CD4-positive, alpha-beta T cell (primary cell): ENCODE measurements around the gene BCCIP. TPM values are rescaled to one million over a fixed set of nuclear protein-coding genes. Genes with fewer than 3 reads are reported as not detected.

Source experiments
- ATAC-seq: fragments of 200-7000 bp; cut with Tn5 transposase; one replicate; pipeline ENCODE4 v1.10.0; 2022; ENCODE audit warnings: mild to moderate bottlenecking; ENCODE audit not compliant: poor library complexity
- CTCF ChIA-PET: fragments of 350-600 bp; sonication (Branson Sonifier 250); formaldehyde crosslinking; loops from one replicate; lab custom pipeline; 2021; ENCODE audit warnings: antibody characterized with exemption, inconsistent platforms; lab: Charles Lee
- POLR2A ChIA-PET: fragments of 350-600 bp; sonication (Branson Sonifier 250); formaldehyde crosslinking; loops from one replicate; lab custom pipeline; 2021; ENCODE audit warnings: antibody characterized with exemption, inconsistent platforms; lab: Charles Lee
- DNase-seq, 14 experiments: peaks; one replicate each; pipeline ENCODE4 v3.0.0-alpha.2; 2013 to 2020; ENCODE audit warnings: mixed read lengths in 2 of 14
- H3K27ac ChIP-seq, 2 donors: one replicate each; pipeline versions ENCODE4 v1.5.1 to v1.7.0; 2013; ENCODE audit warnings: low read length in 2 of 2, low read depth in 1 of 2, mild to moderate bottlenecking in 1 of 2
- H3K27me3 ChIP-seq, 2 experiments: 1 replicate in 1 of 2; 2 replicates in 1 of 2; pipeline versions ENCODE4 v1.6.1 to v1.7.0; 2013; ENCODE audit warnings: low read length in 2 of 2, control low read depth in 1 of 2, mild to moderate bottlenecking in 1 of 2, moderate library complexity in 1 of 2; ENCODE audit not compliant: insufficient read depth in 2 of 2, control insufficient read depth in 1 of 2
- H3K36me3 ChIP-seq: one replicate; pipeline ENCODE4 v1.6.1; 2013; ENCODE audit warnings: low read length, control low read depth; ENCODE audit not compliant: insufficient read depth
- H3K4me1 ChIP-seq: one replicate; pipeline ENCODE4 v1.6.1; 2013; ENCODE audit warnings: low read length, control low read depth; ENCODE audit not compliant: insufficient read depth
- H3K4me3 ChIP-seq: one replicate; pipeline ENCODE4 v1.5.1; 2013; ENCODE audit warnings: mild to moderate bottlenecking, low read length, moderate library complexity
- H3K9me3 ChIP-seq, 2 experiments: 1 replicate in 1 of 2; 2 replicates in 1 of 2; pipeline versions ENCODE4 v1.6.1 to v1.7.0; 2013; ENCODE audit warnings: low read length in 2 of 2, mild to moderate bottlenecking in 2 of 2, control low read depth in 1 of 2, moderate library complexity in 1 of 2; ENCODE audit not compliant: control insufficient read depth in 1 of 2, insufficient read depth in 1 of 2
- H3K27ac Mint-ChIP-seq: one replicate; pipeline ENCODE4 v1.8.0; 2020; ENCODE audit warnings: mixed read lengths
- H3K27me3 Mint-ChIP-seq: one replicate; pipeline ENCODE4 v1.8.0; 2021; ENCODE audit warnings: mixed read lengths
- H3K36me3 Mint-ChIP-seq: one replicate; pipeline ENCODE4 v1.8.0; 2021; ENCODE audit warnings: low read depth, mixed read lengths
- H3K4me1 Mint-ChIP-seq: one replicate; pipeline ENCODE4 v1.8.0; 2021; ENCODE audit warnings: low read depth, mixed read lengths
- H3K4me3 Mint-ChIP-seq: one replicate; pipeline ENCODE4 v1.8.0; 2020; ENCODE audit warnings: mild to moderate bottlenecking, mixed read lengths
- H3K9me3 Mint-ChIP-seq: one replicate; pipeline ENCODE4 v1.8.0; 2020; ENCODE audit warnings: mixed read lengths
- CTCF ChIP-seq: fragments of 200-600 bp; IDR thresholded peaks from one replicate; pipeline ENCODE4 v1.8.0; 2022; ENCODE audit warnings: antibody characterized with exemption, mild to moderate bottlenecking
- intact Hi-C, 2 experiments: fragments of 100-400 bp; cut with DNase I in 1 of 2; cut with micrococcal nuclease in 1 of 2; formaldehyde crosslinking; loops; one replicate each; pipeline versions ENCODE4 v1.15.1 to v1.9.0; 2023 to 2025; cut with DNase I, micrococcal nuclease
- total RNA-seq, 174 experiments: library from RNA in 2 of 174; stranded (reverse) in 2 of 174; gene quantifications; one replicate each; pipeline ENCODE4 v1.2.3 and lab custom pipeline; 2021 to 2026

Gene BCCIP
- total RNA-seq, 2 experiments from 2014 or later, result 31.2 to 32.7 TPM

GRCh38 chr10:125838802-125839575 is 15.6 kb downstream of the BCCIP start:
- Mint-ChIP-seq H3K36me3 (peaks cover 82% of the 10 kb centered on the region), H3K9me3 (no peaks in the 10 kb centered on the region), H3K4me1 (no peaks in the 10 kb centered on the region), H3K27ac (no peak overlapping the region), H3K27me3 (no peaks in the 10 kb centered on the region), H3K4me3 (no peak overlapping the region)
- Histone ChIP-seq H3K4me3 (no peak overlapping the region), H3K27ac (no peak overlapping the region), H3K36me3 (peaks cover 60% of the 10 kb centered on the region), H3K27me3 (no peaks in the 10 kb centered on the region), H3K4me1 (no peaks in the 10 kb centered on the region), H3K9me3 (no peaks in the 10 kb centered on the region)
- CTCF ChIA-PET, result no interaction called here
- ATAC-seq (no peak), DNase-seq (no peak)
- intact Hi-C loops, result no loop called here
- POLR2A ChIA-PET, result no interaction called here
- TF ChIP-seq CTCF, result no peak

- ChIA-PET CTCF (no interaction called here), POLR2A (no interaction called here)
- Histone ChIP-seq H3K36me3 (peaks cover 59% of the 10 kb centered on the region), H3K4me1 (no peaks in the 10 kb centered on the region), H3K9me3 (no peaks in the 10 kb centered on the region), H3K4me3 (no peak overlapping the region), H3K27me3 (no peaks in the 10 kb centered on the region), H3K27ac (no peak overlapping the region)
- no peak for DNase-seq
- Mint-ChIP-seq H3K36me3 (peaks cover 73% of the 10 kb centered on the region), H3K27me3 (no peaks in the 10 kb centered on the region), H3K27ac (no peak overlapping the region), H3K4me1 (no peaks in the 10 kb centered on the region), H3K4me3 (no peak overlapping the region), H3K9me3 (no peaks in the 10 kb centered on the region)
- TF ChIP-seq CTCF, result no peak
- intact Hi-C loops, result no loop called here
- no peak for ATAC-seq
These were observed 17.1 kb downstream of the BCCIP start for GRCh38 chr10:125840406-125840805.

GRCh38 chr10:125840955-125841354 is 17.6 kb downstream of the BCCIP start:
- TF ChIP-seq CTCF, result no peak
- DNase-seq (no peak), ATAC-seq (no peak)
- H3K27ac Mint-ChIP-seq, result no peak overlapping the region
- Histone ChIP-seq H3K4me3 (no peak overlapping the region), H3K27ac (no peak overlapping the region), H3K4me1 (no peaks in the 10 kb centered on the region), H3K9me3 (no peaks in the 10 kb centered on the region), H3K36me3 (peaks cover 58% of the 10 kb centered on the region), H3K27me3 (no peaks in the 10 kb centered on the region)
- H3K4me1 Mint-ChIP-seq, result no peaks in the 10 kb centered on the region
- ChIA-PET POLR2A (no interaction called here), CTCF (no interaction called here)
- H3K36me3 Mint-ChIP-seq, result peaks cover 67% of the 10 kb centered on the region
- intact Hi-C loops, result no loop called here
- no peaks in the 10 kb centered on the region for H3K27me3 Mint-ChIP-seq
- no peak overlapping the region for H3K4me3 Mint-ChIP-seq
- no peaks in the 10 kb centered on the region for H3K9me3 Mint-ChIP-seq
